AG10803 (cell line): ENCODE data around the gene MYO1E.

Experiments used
- DNase-seq: peaks from one replicate; pipeline ENCODE4 v3.0.0; 2010; ENCODE audit warnings: low read depth
- H3K4me3 ChIP-seq: 2 replicates; pipeline ENCODE4 v1.5.1; 2011; ENCODE audit warnings: mild to moderate bottlenecking, low read length, control low read depth
- TF ChIP-seq, protein P1 (sequence below): conservative IDR thresholded peaks from 2 replicates; pipeline ENCODE4 v1.5.1; 2011; ENCODE audit warnings: mild to moderate bottlenecking, low read length, control low read depth, inconsistent platforms

Gene MYO1E

DNA sequence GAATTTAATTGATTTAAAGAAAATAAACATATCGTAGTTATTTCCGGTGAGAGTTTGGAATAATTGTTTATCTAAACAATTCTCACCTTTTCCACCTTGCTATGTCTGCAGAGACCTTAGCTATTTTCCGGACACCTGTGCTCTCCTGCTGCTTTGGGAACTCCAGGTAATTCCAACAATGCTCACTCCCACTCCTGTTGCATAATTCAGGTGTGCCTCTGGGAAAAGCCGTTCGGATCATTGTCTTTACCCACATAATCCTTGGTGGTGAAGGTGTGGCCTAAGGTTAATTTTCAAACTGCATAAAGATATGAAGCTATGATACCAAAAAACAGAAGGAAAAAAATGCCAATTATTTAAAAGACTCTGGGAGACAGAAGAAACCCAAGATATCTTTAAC is 106.6 kb downstream of the MYO1E start:
- no peak for DNase-seq
- TF ChIP-seq, protein P1, sequence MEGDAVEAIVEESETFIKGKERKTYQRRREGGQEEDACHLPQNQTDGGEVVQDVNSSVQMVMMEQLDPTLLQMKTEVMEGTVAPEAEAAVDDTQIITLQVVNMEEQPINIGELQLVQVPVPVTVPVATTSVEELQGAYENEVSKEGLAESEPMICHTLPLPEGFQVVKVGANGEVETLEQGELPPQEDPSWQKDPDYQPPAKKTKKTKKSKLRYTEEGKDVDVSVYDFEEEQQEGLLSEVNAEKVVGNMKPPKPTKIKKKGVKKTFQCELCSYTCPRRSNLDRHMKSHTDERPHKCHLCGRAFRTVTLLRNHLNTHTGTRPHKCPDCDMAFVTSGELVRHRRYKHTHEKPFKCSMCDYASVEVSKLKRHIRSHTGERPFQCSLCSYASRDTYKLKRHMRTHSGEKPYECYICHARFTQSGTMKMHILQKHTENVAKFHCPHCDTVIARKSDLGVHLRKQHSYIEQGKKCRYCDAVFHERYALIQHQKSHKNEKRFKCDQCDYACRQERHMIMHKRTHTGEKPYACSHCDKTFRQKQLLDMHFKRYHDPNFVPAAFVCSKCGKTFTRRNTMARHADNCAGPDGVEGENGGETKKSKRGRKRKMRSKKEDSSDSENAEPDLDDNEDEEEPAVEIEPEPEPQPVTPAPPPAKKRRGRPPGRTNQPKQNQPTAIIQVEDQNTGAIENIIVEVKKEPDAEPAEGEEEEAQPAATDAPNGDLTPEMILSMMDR, result no peak
- H3K4me3 ChIP-seq, result no peak overlapping the region

GRCh38 chr15:59262316-59262715 is 110.4 kb downstream of the MYO1E start:
- no peak overlapping the region for H3K4me3 ChIP-seq
- DNase-seq, result no peak

GRCh38 chr15:59260090-59260489 is 112.6 kb downstream of the MYO1E start:
- TF ChIP-seq, protein P1, result no peak
- H3K4me3 ChIP-seq, result no peak overlapping the region
- DNase-seq, result no peak

More at GRCh38 chr15:59262316-59262715, 110.4 kb downstream of the MYO1E start:
- TF ChIP-seq, protein P1, result no peak

DNA sequence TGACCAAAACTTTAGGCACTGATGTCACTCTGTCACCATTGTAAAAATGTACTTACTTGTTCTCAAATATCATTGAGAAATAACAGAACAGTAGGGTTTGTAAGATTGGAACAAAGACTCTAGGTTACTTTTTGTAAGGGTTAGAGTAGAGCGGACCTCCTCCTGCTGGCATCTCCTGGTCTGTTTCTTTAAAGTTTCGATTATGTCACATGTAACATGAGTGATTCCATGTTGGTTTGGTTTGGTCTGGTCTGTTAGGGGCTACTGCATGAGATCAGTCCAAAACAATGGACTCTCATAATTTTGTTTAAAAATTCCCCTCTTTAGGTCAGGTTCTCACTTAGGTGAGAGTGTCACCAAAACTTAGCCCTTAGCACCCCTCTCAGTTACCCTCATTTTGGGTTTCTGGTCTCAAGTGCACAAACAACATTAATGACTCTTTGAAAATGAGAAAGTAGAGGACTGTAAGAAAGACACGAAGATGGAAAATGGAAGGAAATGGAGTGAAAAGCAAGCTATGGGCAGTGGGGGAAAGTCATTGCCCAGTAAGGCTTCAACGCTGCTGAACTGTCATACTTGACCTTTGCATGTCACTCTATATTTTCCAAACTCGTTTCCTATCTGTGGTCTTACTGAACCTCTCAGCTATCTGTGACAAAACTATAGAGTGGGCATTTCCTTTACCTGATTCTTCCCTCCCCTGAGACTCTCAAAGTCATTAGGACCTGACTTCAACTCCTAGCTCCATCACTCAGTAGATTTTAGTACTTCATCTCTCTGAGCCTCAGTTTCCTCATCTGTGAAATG is 113.3 kb downstream of the MYO1E start:
- no peak for DNase-seq
- no peak overlapping the region for H3K4me3 ChIP-seq
- TF ChIP-seq, protein P1, result no peak

- H3K4me3 ChIP-seq, result no peak overlapping the region
- TF ChIP-seq, protein P1, result no peak
- no peak for DNase-seq
These were observed 114.4 kb downstream of the MYO1E start for GRCh38 chr15:59258317-59258716.

- H3K4me3 ChIP-seq, result no peak overlapping the region
- TF ChIP-seq, protein P1, result no peak
- no peak for DNase-seq
These were observed 115.5 kb downstream of the MYO1E start for GRCh38 chr15:59257140-59257539.

- DNase-seq, result no peak
- no peak overlapping the region for H3K4me3 ChIP-seq
- TF ChIP-seq, protein P1, result no peak
These were observed 116.2 kb downstream of the MYO1E start for GRCh38 chr15:59256482-59256881.
